OCI-LY7 (cell line): ENCODE results near the gene RGMB. TPM values are rescaled to one million over a fixed set of nuclear protein-coding genes. Genes with fewer than 3 reads are reported as not detected.
A peak's percentile ranks its signal among the peaks of the same experiment; 100 is the strongest.

Experiments
- BruUV-seq: library from RNA; stranded (reverse); fragments of 400-500 nt; replicated peaks from 2 replicates; lab custom pipeline; 2021; lab: Mats Ljungman, UMichigan
- CTCF ChIA-PET: fragments of 300-600 bp; sonication (Branson Sonifier 250); formaldehyde crosslinking; loops from one replicate; lab custom pipeline; 2022; ENCODE audit warnings: antibody characterized with exemption; ENCODE audit not compliant: unreplicated experiment; lab: Charles Lee
- POLR2A ChIA-PET: fragments of 300-600 bp; sonication (Branson Sonifier 250); formaldehyde crosslinking; loops from one replicate; lab custom pipeline; 2022; ENCODE audit warnings: antibody characterized with exemption; lab: Charles Lee
- DNase-seq: peaks from one replicate; pipeline ENCODE4 v3.0.0-alpha.2; 2015; ENCODE audit warnings: low spot score
- H2AFZ ChIP-seq: fragments of 200-600 bp; sonication (generic), shearing (Covaris generic); 2 replicates; pipeline ENCODE4 v1.6.1; 2014; ENCODE audit warnings: mild to moderate bottlenecking, antibody characterized with exemption, low read length, moderate library complexity
- H3K27ac ChIP-seq: fragments of 200-600 bp; sonication (generic); 2 replicates; pipeline ENCODE4 v1.5.1; 2014; ENCODE audit warnings: mixed run types, low read depth, mild to moderate bottlenecking, moderate library complexity, low read length, inconsistent platforms; ENCODE audit not compliant: poor library complexity, severe bottlenecking
- H3K36me3 ChIP-seq: fragments of 200-600 bp; sonication (generic); 2 replicates; pipeline ENCODE4 v1.6.1; 2014; ENCODE audit warnings: mild to moderate bottlenecking, antibody characterized with exemption, low read length, moderate library complexity, mixed read lengths; ENCODE audit not compliant: insufficient read depth
- H3K4me1 ChIP-seq: fragments of 200-600 bp; sonication (generic); 2 replicates; pipeline ENCODE4 v1.5.1; 2014; ENCODE audit warnings: mild to moderate bottlenecking, low read length; ENCODE audit not compliant: insufficient read depth, poor library complexity, severe bottlenecking
- H3K4me2 ChIP-seq: fragments of 200-600 bp; sonication (generic); 2 replicates; pipeline ENCODE4 v1.6.1; 2014; ENCODE audit warnings: mild to moderate bottlenecking, low read length
- H3K4me3 ChIP-seq: fragments of 200-600 bp; sonication (generic); 2 replicates; pipeline ENCODE4 v1.5.1; 2014; ENCODE audit warnings: mild to moderate bottlenecking, low read depth, low read length; ENCODE audit not compliant: poor library complexity, severe bottlenecking
- H3K79me2 ChIP-seq: fragments of 200-600 bp; sonication (generic); 2 replicates; pipeline ENCODE4 v1.6.1; 2016; ENCODE audit warnings: low read depth, mild to moderate bottlenecking, low read length, moderate library complexity, mixed read lengths; ENCODE audit not compliant: insufficient read depth
- H3K9me2 ChIP-seq: fragments of 200-600 bp; sonication (generic); 2 replicates; pipeline ENCODE4 v1.6.1; 2016; ENCODE audit warnings: mild to moderate bottlenecking, low read length, mixed read lengths; ENCODE audit not compliant: insufficient read depth
- H3K9me3 ChIP-seq: fragments of 200-600 bp; sonication (generic); 2 replicates; pipeline ENCODE4 v1.6.1; 2014; ENCODE audit warnings: mild to moderate bottlenecking, mixed run types, low read length, mixed read lengths
- H4K20me1 ChIP-seq: fragments of 200-600 bp; sonication (generic); 2 replicates; pipeline ENCODE4 v1.6.1; 2014; ENCODE audit warnings: mild to moderate bottlenecking, antibody characterized with exemption, low read length, moderate library complexity, mixed read lengths; ENCODE audit not compliant: insufficient read depth
- EZH2phosphoT487 ChIP-seq: fragments of 200-600 bp; sonication (generic); IDR thresholded peaks from 2 replicates; pipeline ENCODE4 v1.6.1; 2018; ENCODE audit warnings: low read depth, borderline replicate concordance, mild to moderate bottlenecking, mixed run types, antibody characterized with exemption, low read length, moderate library complexity, mixed read lengths
- intact Hi-C: fragments of 100-400 bp; cut with micrococcal nuclease; formaldehyde crosslinking; loops from one replicate; pipeline ENCODE4 v1.10.0; 2022; ENCODE audit not compliant: unreplicated experiment
- total RNA-seq, 2 experiments: library from RNA; depleted of rRNA in 1 of 2; stranded (reverse); fragments of >200 nt in 1 of 2; shearing (Covaris generic) in 1 of 2; gene quantifications; 2 replicates each; pipeline ENCODE4 v1.2.3, GENCODE V29; 2014 to 2022
- TF ChIP-seq, protein P1 (sequence below): fragments of 200-600 bp; sonication (generic); conservative IDR thresholded peaks from 2 replicates; pipeline ENCODE4 v1.5.1; 2014; ENCODE audit warnings: mild to moderate bottlenecking, antibody characterized with exemption, low read length, moderate library complexity, mixed read lengths

RGMB gene
- total RNA-seq, 2 experiments from 2014 or later: 9.2 to 11.2 TPM

DNA sequence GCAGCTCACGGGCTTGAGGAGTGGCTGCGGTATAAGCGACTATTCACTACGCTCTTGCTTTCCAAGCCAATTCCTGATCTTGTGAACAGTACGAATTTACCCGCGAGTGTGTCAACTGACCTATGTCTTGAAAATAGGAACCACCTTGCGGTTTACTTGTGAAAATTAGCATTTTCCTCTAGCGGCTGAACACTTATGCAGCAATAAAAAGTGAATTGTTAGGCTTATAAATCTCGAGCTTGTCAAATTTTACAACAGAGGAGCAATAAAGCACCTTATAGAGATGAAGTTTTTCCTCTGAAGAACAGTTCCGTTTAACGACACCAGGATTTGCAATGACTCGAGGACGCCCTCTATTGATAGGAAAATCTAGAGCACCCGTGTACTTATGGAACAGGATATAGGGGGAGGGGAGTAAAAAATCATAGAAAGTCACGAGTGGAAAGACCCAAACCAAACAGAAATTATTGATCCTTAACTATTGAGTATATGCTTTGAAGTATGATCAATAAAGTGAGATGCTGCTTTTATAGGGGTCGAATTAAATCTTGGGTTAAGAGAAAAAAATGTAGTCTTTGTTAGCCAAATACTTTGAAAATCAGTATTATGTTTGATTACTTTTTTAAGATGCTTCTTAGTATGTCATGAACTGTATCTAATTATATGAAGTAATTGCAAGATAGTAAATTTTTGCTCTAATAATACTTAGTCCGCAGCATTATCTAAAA is 1.9 kb upstream of the RGMB start:
- peaks cover 22% of the 10 kb centered on the region for H3K79me2 ChIP-seq
- H3K36me3 ChIP-seq: peaks cover 5% of the 10 kb centered on the region; the same call in 1 of the 2 replicates
- peaks cover 27% of the 10 kb centered on the region for H4K20me1 ChIP-seq
- no peaks in the 10 kb centered on the region for H3K9me3 ChIP-seq
- H3K4me2 ChIP-seq: peak overlapping the region; percentile 76
- peak; percentile 83 for DNase-seq
- peak overlapping the region; percentile 65; the same call in 1 of the 2 replicates for H2AFZ ChIP-seq
- H3K4me3 ChIP-seq: peak overlapping the region; percentile 26
- ChIA-PET CTCF (no interaction called here), POLR2A (interaction anchor here (0.7 to 1.8 kb wide), 3 partner anchors 9 to 24 kb away, joined by 3 to 5 read pairs (median 3); no protein-coding TSS in a partner anchor)
- BruUV-seq: no TSS peak
- TF ChIP-seq, protein P1, sequence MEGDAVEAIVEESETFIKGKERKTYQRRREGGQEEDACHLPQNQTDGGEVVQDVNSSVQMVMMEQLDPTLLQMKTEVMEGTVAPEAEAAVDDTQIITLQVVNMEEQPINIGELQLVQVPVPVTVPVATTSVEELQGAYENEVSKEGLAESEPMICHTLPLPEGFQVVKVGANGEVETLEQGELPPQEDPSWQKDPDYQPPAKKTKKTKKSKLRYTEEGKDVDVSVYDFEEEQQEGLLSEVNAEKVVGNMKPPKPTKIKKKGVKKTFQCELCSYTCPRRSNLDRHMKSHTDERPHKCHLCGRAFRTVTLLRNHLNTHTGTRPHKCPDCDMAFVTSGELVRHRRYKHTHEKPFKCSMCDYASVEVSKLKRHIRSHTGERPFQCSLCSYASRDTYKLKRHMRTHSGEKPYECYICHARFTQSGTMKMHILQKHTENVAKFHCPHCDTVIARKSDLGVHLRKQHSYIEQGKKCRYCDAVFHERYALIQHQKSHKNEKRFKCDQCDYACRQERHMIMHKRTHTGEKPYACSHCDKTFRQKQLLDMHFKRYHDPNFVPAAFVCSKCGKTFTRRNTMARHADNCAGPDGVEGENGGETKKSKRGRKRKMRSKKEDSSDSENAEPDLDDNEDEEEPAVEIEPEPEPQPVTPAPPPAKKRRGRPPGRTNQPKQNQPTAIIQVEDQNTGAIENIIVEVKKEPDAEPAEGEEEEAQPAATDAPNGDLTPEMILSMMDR: peak; percentile 97
- TF ChIP-seq EZH2phosphoT487: no peak
- peaks cover 40% of the 10 kb centered on the region for H3K4me1 ChIP-seq
- intact Hi-C loops: loop anchor here (10.0 kb wide), 1 partner anchor 1587 kb away; the partner anchor contains the start of gene RIOK2
- no peak overlapping the region for H3K27ac ChIP-seq
- H3K9me2 ChIP-seq: no peaks in the 10 kb centered on the region

- ChIA-PET POLR2A (interaction anchor here (0.6 to 1.8 kb wide), 3 partner anchors 8 to 1293 kb away, joined by 3 to 5 read pairs (median 3); no protein-coding TSS in a partner anchor), CTCF (no interaction called here)
- Histone ChIP-seq H3K9me3 (no peaks in the 10 kb centered on the region), H3K4me3 (peak overlapping the region; percentile 90), H3K9me2 (no peaks in the 10 kb centered on the region), H3K79me2 (peaks cover 22% of the 10 kb centered on the region), H4K20me1 (peaks cover 31% of the 10 kb centered on the region), H2AFZ (peak overlapping the region; percentile 90), H3K36me3 (peaks cover 5% of the 10 kb centered on the region; the same call in 1 of the 2 replicates), H3K4me2 (peak overlapping the region; percentile 88), H3K4me1 (peaks cover 40% of the 10 kb centered on the region), H3K27ac (no peak overlapping the region)
- no peak for TF ChIP-seq EZH2phosphoT487
- TF ChIP-seq, protein P1: no peak
- DNase-seq: no peak
- intact Hi-C loops: loop anchor here (1.0 to 10.0 kb wide), 3 partner anchors 157 to 1588 kb away; partner anchors contain the start of genes CHD1 and RIOK2
- TSS peak; percentile 80 for BruUV-seq
Measured at GRCh38 chr5:98772415-98773213, 849 bp upstream of the RGMB start.
